HL-60 (cell line): ENCODE results near the gene TP53BP1.

Source experiments
- DNase-seq, 2 experiments: peaks; one replicate each; pipeline ENCODE4 v3.0.0-alpha.2; 2010 to 2020; ENCODE audit warnings: low read depth in 1 of 2, low spot score in 1 of 2
- H3K27ac ChIP-seq: fragments of 250-450 bp; sonication (Bioruptor Pico); replicated peaks from 2 replicates; pipeline ENCODE4 v1.5.1; 2020; ENCODE audit warnings: mild to moderate bottlenecking, moderate library complexity
- H3K27me3 ChIP-seq: fragments of 250-450 bp; sonication (Bioruptor Pico); 2 replicates; pipeline ENCODE4 v1.5.1; 2021; ENCODE audit warnings: mild to moderate bottlenecking, moderate library complexity; ENCODE audit not compliant: insufficient read depth, poor library complexity, severe bottlenecking
- H3K4me3 ChIP-seq: replicated peaks from 2 replicates; pipeline ENCODE4 v1.5.1; 2011; ENCODE audit warnings: mild to moderate bottlenecking, control low read depth, low read length; ENCODE audit not compliant: insufficient read depth
- CTCF ChIP-seq: IDR thresholded peaks from one replicate; pipeline ENCODE4 v1.5.1; 2011; ENCODE audit warnings: low read length, control low read depth, inconsistent platforms; ENCODE audit not compliant: insufficient read depth
- GABPA ChIP-seq: IDR thresholded peaks from 2 replicates; pipeline ENCODE4 v1.6.1; 2012; ENCODE audit warnings: low read depth
- POLR2AphosphoS5 ChIP-seq: IDR thresholded peaks from 2 replicates; pipeline ENCODE4 v1.6.1; 2012; ENCODE audit warnings: low read depth
- REST ChIP-seq: IDR thresholded peaks from 2 replicates; pipeline ENCODE4 v1.6.1; 2012; ENCODE audit warnings: low read depth; ENCODE audit not compliant: insufficient replicate concordance
- SPI1 ChIP-seq: IDR thresholded peaks from 2 replicates; pipeline ENCODE4 v1.6.1; 2012; ENCODE audit warnings: low read depth, mild to moderate bottlenecking, borderline replicate concordance

TP53BP1 gene

GRCh38 chr15:43487271-43487895 is 5.6 kb downstream of the TP53BP1 start:
- no peaks in the 10 kb centered on the region for H3K27me3 ChIP-seq
- no peak for DNase-seq
- no peak overlapping the region for H3K4me3 ChIP-seq
- no peak for TF ChIP-seq CTCF
- TF ChIP-seq GABPA: no peak
- no peak for TF ChIP-seq SPI1
- TF ChIP-seq REST: no peak
- no peak for TF ChIP-seq POLR2AphosphoS5
- no peak overlapping the region for H3K27ac ChIP-seq

GRCh38 chr15:43484455-43484854 is 8.5 kb downstream of the TP53BP1 start:
- Histone ChIP-seq H3K4me3 (no peak overlapping the region), H3K27me3 (no peaks in the 10 kb centered on the region), H3K27ac (0 out of 2 replicates have a peak overlapping the region, but pooled peaks have one; percentile 21)
- DNase-seq: no peak
- no peak for TF ChIP-seq GABPA

GRCh38 chr15:43483297-43484128 is 9.4 kb downstream of the TP53BP1 start:
- no peak overlapping the region for H3K27ac ChIP-seq
- no peak for DNase-seq

More at GRCh38 chr15:43483297-43484128, 9.4 kb downstream of the TP53BP1 start:
- H3K4me3 ChIP-seq: no peak overlapping the region
- no peak for TF ChIP-seq GABPA
- no peak for TF ChIP-seq SPI1
- peak; percentile 10 for TF ChIP-seq CTCF
- TF ChIP-seq POLR2AphosphoS5: no peak
- no peak for TF ChIP-seq REST
- H3K27me3 ChIP-seq: no peaks in the 10 kb centered on the region
